ENCODE results near the gene SPINK5.

SPINK5 gene

GRCh38 chr5:148035676-148036075, 28.1 kb upstream of the SPINK5 start:
- no peaks in the 10 kb centered on the region for H3K4me1 ChIP-seq (ENCODE audit: control insufficient read depth, insufficient read depth, low read length)
- no peak for TF ChIP-seq PRDM2 (tag by site-specific recombination; IDR thresholded peaks at IDR 0.05; ENCODE audit: borderline replicate concordance)
- no peak for TF ChIP-seq ZNF157 (tag by site-specific recombination; IDR thresholded peaks at IDR 0.05)
- TF ChIP-seq ZNF530 (tag by site-specific recombination; IDR thresholded peaks at IDR 0.05; ENCODE audit: low read depth), result no peak
- TF ChIP-seq ZBTB20 (tag by site-specific recombination; IDR thresholded peaks at IDR 0.05), result no peak
- TF ChIP-seq OVOL3 (tag by site-specific recombination; IDR thresholded peaks at IDR 0.05), result no peak
- TF ChIP-seq ZNF423 (tag by site-specific recombination; IDR thresholded peaks at IDR 0.05), result no peak
- no peak for TF ChIP-seq ZNF23 (tag by site-specific recombination; IDR thresholded peaks at IDR 0.05; ENCODE audit: borderline replicate concordance)
- TF ChIP-seq ZNF830 (tag by site-specific recombination; IDR thresholded peaks at IDR 0.05; ENCODE audit: low read depth), result no peak
- TF ChIP-seq ZNF398 (tag by site-specific recombination; IDR thresholded peaks at IDR 0.05), result no peak
- no peak for TF ChIP-seq ZNF10 (tag by site-specific recombination; IDR thresholded peaks at IDR 0.05)
- no peak for TF ChIP-seq ZNF596 (tag by site-specific recombination; IDR thresholded peaks at IDR 0.05)
- TF ChIP-seq YY2 (tag by site-specific recombination; IDR thresholded peaks at IDR 0.05), result no peak
- no peak for TF ChIP-seq ZNF404 (tag by site-specific recombination; IDR thresholded peaks at IDR 0.05)
- TF ChIP-seq ZNF394 (tag by site-specific recombination; IDR thresholded peaks at IDR 0.05; ENCODE audit: borderline replicate concordance), result no peak
- no peak for TF ChIP-seq ZNF776 (tag by site-specific recombination; IDR thresholded peaks at IDR 0.05; ENCODE audit: borderline replicate concordance)
- no peak for TF ChIP-seq SALL2 (tag by site-specific recombination; IDR thresholded peaks at IDR 0.05; ENCODE audit: borderline replicate concordance)
- H3K4me3 ChIP-seq (ENCODE audit: low read depth, low read length), result no peak overlapping the region
- ChIA-PET POLR2A (no interaction called here), CTCF (no interaction called here)
- H3K27ac ChIP-seq (ENCODE audit: extremely low read depth, low read depth, low read length), result no peak overlapping the region
- H3K9me3 ChIP-seq (ENCODE audit: control insufficient read depth, insufficient read depth, low read depth, low read length), result no peaks in the 10 kb centered on the region
- no peaks in the 10 kb centered on the region for H3K36me3 ChIP-seq (ENCODE audit: control insufficient read depth in 2 of 2, insufficient read depth in 1 of 2, low read length in 2 of 2)

GRCh38 chr5:148042881-148043280, 20.9 kb upstream of the SPINK5 start:
- Histone ChIP-seq H3K36me3 (ENCODE audit: control insufficient read depth in 2 of 2, insufficient read depth in 1 of 2, low read length in 2 of 2) (no peaks in the 10 kb centered on the region), H3K27ac (ENCODE audit: extremely low read depth, low read depth, low read length) (no peak overlapping the region), H3K4me1 (ENCODE audit: control insufficient read depth, insufficient read depth, low read length) (no peaks in the 10 kb centered on the region), H3K4me3 (ENCODE audit: low read depth, low read length) (no peak overlapping the region), H3K9me3 (ENCODE audit: control insufficient read depth, insufficient read depth, low read depth, low read length) (no peaks in the 10 kb centered on the region)
- CTCF ChIA-PET, result no interaction called here
- POLR2A ChIA-PET, result no interaction called here
- TF ChIP-seq ZNF530 (tag by site-specific recombination; IDR thresholded peaks at IDR 0.05; ENCODE audit: low read depth) (no peak), ZNF138 (tag by site-specific recombination; IDR thresholded peaks at IDR 0.05; ENCODE audit: borderline replicate concordance) (no peak), ZNF645 (tag by site-specific recombination; IDR thresholded peaks at IDR 0.05) (no peak), SCRT2 (tag by site-specific recombination; IDR thresholded peaks at IDR 0.05) (no peak), SCRT1 (tag by site-specific recombination; IDR thresholded peaks at IDR 0.05; ENCODE audit: borderline replicate concordance) (no peak), TSHZ1 (tag by site-specific recombination; IDR thresholded peaks at IDR 0.05; ENCODE audit: borderline replicate concordance) (no peak), ZNF362 (tag by site-specific recombination; IDR thresholded peaks at IDR 0.05) (no peak)
